SH-SY5Y (cell line): Measurements from ENCODE around the gene EDNRA.

ENCODE experiments used
- GATA2 ChIP-seq: IDR thresholded peaks from 2 replicates; pipeline ENCODE4 v1.6.1; 2011; ENCODE audit warnings: mild to moderate bottlenecking, low read depth, low read length
- GATA3 ChIP-seq: IDR thresholded peaks from 2 replicates; pipeline ENCODE4 v1.6.1; 2011; ENCODE audit warnings: low read depth, mild to moderate bottlenecking, low read length, moderate library complexity

DNA sequence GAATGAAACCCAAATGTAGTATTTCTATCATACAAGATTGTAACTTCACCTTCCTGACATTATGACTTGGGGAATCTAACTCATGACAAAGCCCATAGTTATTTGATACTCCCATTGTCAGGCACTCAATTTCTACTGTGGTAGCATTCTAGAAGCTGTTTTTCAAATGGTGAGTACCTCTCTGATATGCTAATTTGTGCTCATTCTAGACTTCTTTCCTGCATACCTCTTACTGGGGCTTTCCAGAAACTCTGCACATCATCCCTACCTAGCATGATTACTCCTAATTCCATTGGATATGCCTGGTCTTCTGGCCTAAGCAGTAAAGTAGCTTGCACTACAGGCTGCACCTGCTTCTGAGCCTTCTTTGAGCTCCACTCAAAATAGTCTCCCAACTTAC, 85.9 kb downstream of the EDNRA start:
- TF ChIP-seq GATA2 (no peak), GATA3 (no peak)
